Adrenal gland (tissue), 5 donors: ENCODE measurements around the gene ZNF438.

Source experiments
- POLR2A ChIP-seq, 2 donors: fragments of 450-650 bp; IDR thresholded peaks; one replicate each; pipeline ENCODE4 v1.6.1; 2017; ENCODE audit warnings: antibody characterized with exemption in 2 of 2, mild to moderate bottlenecking in 2 of 2, moderate library complexity in 1 of 2
- TF ChIP-seq, protein P1 (sequence below), 6 experiments: fragments of 450-650 bp in 4 of 6; fragments of 200-600 bp in 2 of 6; sonication (generic) in 1 of 6; IDR thresholded peaks; 1 replicate in 5 of 6; 2 replicates in 1 of 6; pipeline versions ENCODE4 v1.5.1 to v1.8.0; 2016 to 2021; ENCODE audit warnings: antibody characterized with exemption in 6 of 6, mild to moderate bottlenecking in 2 of 6, moderate library complexity in 1 of 6
- donor health status: DM: no; HTN: no; CAD: no.

DNA sequence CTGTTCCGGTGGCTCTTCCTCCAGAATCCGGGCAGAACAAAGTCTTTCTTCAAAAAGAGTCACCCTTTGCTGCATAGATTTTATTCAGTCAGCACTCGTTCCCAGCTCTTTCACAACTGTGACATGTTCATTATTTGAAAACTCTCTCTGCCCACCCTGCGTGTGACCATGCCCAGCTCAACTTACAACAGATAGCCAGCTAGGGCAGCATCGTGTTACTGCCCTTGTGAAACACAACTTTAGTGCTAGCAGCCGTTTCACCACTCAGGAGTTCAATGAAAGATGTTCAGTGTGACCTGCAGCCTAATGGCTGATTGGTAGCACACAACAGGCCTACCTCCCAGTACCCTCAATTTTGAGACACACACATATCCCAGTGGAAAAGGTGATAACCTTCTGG, 57.9 kb downstream of the ZNF438 start:
- TF ChIP-seq, protein P1, sequence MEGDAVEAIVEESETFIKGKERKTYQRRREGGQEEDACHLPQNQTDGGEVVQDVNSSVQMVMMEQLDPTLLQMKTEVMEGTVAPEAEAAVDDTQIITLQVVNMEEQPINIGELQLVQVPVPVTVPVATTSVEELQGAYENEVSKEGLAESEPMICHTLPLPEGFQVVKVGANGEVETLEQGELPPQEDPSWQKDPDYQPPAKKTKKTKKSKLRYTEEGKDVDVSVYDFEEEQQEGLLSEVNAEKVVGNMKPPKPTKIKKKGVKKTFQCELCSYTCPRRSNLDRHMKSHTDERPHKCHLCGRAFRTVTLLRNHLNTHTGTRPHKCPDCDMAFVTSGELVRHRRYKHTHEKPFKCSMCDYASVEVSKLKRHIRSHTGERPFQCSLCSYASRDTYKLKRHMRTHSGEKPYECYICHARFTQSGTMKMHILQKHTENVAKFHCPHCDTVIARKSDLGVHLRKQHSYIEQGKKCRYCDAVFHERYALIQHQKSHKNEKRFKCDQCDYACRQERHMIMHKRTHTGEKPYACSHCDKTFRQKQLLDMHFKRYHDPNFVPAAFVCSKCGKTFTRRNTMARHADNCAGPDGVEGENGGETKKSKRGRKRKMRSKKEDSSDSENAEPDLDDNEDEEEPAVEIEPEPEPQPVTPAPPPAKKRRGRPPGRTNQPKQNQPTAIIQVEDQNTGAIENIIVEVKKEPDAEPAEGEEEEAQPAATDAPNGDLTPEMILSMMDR (IDR thresholded peaks at IDR 0.05), result no peak
- TF ChIP-seq POLR2A (IDR thresholded peaks at IDR 0.05), result no peak
